GM04504 (cell line): ENCODE results near the gene RPS27.
"Not testable (repeated sequence)": the region's sequence is repeated elsewhere in the genome, so short reads cannot be mapped to it uniquely, and the experiment has no call there.

Experiments used
- DNase-seq: peaks from one replicate; pipeline ENCODE4 v3.0.0-alpha.2; 2012; ENCODE audit warnings: low read depth

Gene RPS27

DNA sequence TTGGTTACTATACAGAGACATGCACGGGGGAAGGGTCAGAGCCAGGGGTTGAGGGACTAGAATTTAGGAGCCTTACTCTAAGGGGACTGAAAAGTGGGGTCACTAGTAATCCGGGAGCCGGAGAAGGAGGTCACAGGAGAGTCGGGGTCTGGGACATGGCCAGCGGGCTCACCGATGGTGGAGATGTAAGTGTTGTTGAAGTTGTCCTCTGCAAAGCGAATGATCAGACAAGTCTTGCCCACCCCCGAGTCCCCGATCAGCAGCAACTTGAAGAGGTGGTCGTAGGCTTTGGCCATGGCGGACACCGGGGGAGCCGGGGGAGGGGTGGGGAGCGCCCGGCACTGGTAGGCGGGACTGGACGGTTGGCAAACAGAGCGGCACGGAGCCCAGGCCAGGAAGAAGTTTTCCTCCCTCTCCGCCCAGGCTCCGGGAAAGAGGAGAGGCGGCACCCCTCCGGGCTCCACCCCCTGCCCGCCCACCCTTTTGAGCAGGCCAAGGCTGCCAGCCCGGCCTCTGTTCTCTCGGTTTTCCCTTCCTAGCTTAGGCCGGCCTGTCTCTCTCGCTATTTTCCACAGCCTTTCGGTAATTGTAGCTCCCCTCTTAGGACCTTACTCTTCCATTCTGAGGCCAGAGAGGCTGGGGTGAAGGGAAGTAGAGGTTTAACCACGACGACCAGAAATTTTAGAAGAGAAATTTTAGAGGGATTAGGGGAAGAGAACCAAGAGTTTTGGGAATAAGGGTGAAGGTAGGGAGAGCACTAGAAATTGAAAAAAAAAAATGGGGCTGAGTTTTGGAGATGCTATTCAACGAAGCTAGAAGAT, 4.4 kb upstream of the RPS27 start, which contains the start of gene RAB13:
Gene RAB13, minus strand, starts transcription at position 399 of the 821 bp plus-strand sequence. Its CDS starts 103 bp downstream, at position 296.
- DNase-seq, result peak; percentile 70

DNA sequence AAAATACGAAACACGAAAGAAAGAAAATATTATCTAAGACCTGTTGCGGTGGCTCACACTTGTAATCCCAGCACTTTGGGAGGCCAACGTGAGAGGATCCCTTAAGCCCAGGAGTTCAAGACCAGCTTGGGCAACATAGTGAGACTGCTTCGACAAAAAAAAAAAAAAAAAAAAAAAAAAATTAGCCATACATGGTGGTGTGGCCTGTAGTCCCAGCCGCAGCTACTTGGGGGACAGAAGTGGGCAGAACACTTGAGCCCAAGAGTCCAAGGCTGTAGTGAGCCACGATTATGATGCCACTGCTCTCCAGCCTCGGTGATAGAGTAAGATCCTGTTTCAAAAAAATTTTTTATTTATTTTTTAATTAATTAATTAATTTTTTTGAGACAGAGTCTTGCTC, 2.9 kb upstream of the RPS27 start:
- no peak for DNase-seq

DNA sequence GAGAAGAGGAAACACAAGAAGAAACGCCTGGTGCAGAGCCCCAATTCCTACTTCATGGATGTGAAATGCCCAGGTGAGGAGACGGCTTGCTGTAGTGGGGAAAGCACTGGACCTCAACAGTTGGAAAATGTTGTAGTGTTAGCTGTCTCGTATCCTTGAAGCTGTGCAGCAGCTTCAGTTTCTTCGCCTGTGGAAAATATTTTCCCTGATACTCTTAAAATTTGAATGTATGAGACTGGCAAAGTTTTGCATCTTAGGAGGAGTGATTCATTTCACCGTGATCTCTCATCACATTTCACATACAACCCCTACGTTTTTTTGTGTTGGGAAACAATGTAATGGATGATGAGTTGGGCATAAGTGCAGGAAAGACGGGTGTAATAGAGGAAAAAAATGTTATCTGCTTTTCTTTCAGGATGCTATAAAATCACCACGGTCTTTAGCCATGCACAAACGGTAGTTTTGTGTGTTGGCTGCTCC, 629 bp downstream of the RPS27 start:
- no peak for DNase-seq

GRCh38 chr1:153991806-153992205, 1.2 kb downstream of the RPS27 start:
- no peak for DNase-seq

DNA sequence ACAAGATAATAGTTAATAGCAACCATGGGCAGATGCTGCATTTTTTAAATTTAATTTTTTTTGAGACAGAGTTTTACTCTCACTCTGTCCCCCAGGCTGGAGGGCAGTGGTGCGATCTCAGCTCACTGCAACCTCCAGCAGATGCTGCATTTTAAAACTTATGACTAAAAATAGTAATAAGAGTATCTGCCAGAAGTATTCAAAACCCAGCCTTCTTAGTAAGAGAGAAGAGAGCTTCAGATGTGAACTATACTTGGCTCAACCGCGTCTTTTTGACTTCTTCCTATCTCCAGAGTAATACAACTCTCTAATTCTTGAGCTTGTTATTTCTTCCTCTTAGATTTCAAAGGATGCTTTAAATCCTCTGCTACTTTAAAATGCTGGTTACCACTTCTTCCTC, 4.6 kb downstream of the RPS27 start:
- DNase-seq, result no peak

- no peak for DNase-seq
Observed at GRCh38 chr1:153995640-153996039, 5.1 kb downstream of the RPS27 start.

- not testable (repeated sequence) for DNase-seq
Observed at GRCh38 chr1:153996882-153997281, 6.3 kb downstream of the RPS27 start.

DNA sequence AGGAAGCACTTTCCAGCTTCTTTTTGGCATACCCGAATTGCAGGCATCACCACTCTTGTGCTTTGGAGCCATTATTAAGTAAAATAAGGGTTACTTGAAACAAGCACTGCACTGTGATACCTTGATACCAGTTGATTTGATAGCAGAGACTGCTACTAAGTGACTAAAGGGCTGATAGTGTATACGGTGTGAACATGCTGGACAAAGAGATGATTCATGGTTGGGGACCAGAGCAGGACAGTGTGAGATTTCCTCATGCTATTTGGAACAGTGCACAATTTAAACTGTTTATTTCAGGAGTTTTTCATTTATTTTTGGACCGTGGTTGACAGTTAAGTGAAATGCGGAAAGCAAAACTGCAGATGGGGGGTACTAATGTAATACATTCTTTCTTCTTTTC, 9.9 kb downstream of the RPS27 start:
- no peak for DNase-seq

- no peak for DNase-seq
Observed at GRCh38 chr1:154006136-154006535, 15.6 kb downstream of the RPS27 start.

GRCh38 chr1:154012129-154012528, 21.6 kb downstream of the RPS27 start:
- no peak for DNase-seq

- DNase-seq, result not testable (repeated sequence)
Observed at GRCh38 chr1:154012543-154012942, 22.0 kb downstream of the RPS27 start.

DNA sequence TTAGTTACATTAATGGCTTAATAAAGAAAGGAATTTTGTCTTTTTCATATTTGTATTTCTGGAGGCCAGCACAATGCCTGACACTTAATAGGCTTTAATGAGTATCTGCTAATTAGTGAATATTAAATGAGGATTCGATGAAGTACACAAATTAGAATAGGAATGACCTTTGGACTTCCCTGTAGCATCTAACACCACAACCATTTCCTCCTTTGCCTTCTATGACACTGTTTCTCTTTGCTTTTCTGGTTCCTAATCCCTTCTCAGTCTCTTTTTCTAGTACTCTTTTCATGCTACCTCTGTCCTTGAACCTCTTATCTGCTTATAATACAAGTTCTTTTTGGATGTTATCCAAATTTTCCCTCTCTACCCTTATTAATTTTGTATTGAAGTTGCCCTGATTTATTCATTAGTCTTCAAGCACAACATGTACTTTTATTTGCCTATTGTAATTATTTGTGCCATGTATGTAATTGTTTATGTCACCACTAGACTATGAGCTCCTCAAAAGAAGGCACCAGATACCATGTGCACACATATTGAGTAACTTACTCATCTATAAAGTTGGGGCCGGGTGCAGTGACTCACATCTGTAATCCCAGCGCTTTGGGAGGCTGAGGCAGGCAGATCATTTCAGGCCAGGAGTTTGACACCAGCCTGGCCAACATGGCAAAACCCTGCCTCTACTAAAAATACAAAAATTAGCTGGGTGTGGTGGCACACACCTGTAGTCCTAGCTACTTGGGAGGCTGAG, 23.8 kb downstream of the RPS27 start:
- peak; percentile 20 for DNase-seq

GRCh38 chr1:154019269-154019668, 28.7 kb downstream of the RPS27 start:
- DNase-seq, result no peak

DNA sequence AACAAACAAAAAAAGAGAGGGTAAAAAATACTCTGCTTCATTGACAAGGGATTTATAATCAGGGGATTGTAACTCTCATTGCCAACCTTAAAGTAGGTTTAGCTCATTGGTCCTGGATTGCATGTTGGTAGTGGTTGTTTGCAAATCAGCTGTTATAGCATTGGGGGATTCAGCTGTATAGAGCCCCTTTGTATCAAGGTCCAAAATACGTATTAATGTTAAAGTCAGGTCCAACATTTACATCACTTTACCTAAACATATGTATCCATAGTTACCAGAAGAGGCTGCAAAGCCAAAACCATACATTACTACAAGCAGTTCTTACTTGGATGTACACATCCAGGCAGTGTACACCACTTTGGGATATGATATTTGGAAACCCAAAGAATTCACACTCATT, 29.4 kb downstream of the RPS27 start:
- no peak for DNase-seq

- not testable (repeated sequence) for DNase-seq
Observed at GRCh38 chr1:154033697-154034096, 43.1 kb downstream of the RPS27 start.
